Stimulated activated naive CD4-positive, alpha-beta T cell treated with Interleukin-2 at 50 U/mL for 16 hours (primary cell): ENCODE measurements around the gene NUDT16.

Source experiments
- DNase-seq: peaks from one replicate; lab custom pipeline; 2025; lab: John Stamatoyannopoulos, UW

Gene NUDT16

GRCh38 chr3:131386429-131387165 lies 5.0 kb downstream of the NUDT16 start:
- DNase-seq, result no peak

GRCh38 chr3:131387796-131388489 lies 6.4 kb downstream of the NUDT16 start:
- DNase-seq, result no peak

- no peak for DNase-seq
These were observed 6.9 kb downstream of the NUDT16 start for GRCh38 chr3:131388490-131388799.

- DNase-seq, result no peak
These were observed 8.8 kb downstream of the NUDT16 start for GRCh38 chr3:131390331-131390730.

GRCh38 chr3:131393051-131393450 lies 11.5 kb downstream of the NUDT16 start:
- no peak for DNase-seq

GRCh38 chr3:131393868-131394267 lies 12.3 kb downstream of the NUDT16 start:
- no peak for DNase-seq

GRCh38 chr3:131394400-131394799 lies 12.8 kb downstream of the NUDT16 start:
- no peak for DNase-seq

GRCh38 chr3:131396170-131396569 lies 14.6 kb downstream of the NUDT16 start:
- no peak for DNase-seq

GRCh38 chr3:131397889-131398288 lies 16.3 kb downstream of the NUDT16 start:
- DNase-seq, result no peak

GRCh38 chr3:131401978-131402377 lies 20.4 kb downstream of the NUDT16 start:
- no peak for DNase-seq

GRCh38 chr3:131402391-131403039 lies 20.9 kb downstream of the NUDT16 start:
- DNase-seq, result no peak

GRCh38 chr3:131403216-131403895 lies 21.8 kb downstream of the NUDT16 start:
- no peak for DNase-seq

GRCh38 chr3:131405411-131405810 lies 23.8 kb downstream of the NUDT16 start:
- no peak for DNase-seq

GRCh38 chr3:131406274-131406673 lies 24.7 kb downstream of the NUDT16 start:
- DNase-seq, result no peak

- DNase-seq, result no peak
These were observed 36.2 kb downstream of the NUDT16 start for GRCh38 chr3:131417751-131418150.

- no peak for DNase-seq
These were observed 39.7 kb downstream of the NUDT16 start for GRCh38 chr3:131421301-131421700.

GRCh38 chr3:131421957-131422498 lies 40.5 kb downstream of the NUDT16 start:
- DNase-seq, result no peak

- DNase-seq, result no peak
These were observed 45.7 kb downstream of the NUDT16 start for GRCh38 chr3:131427226-131427625.

GRCh38 chr3:131431754-131432153 lies 50.2 kb downstream of the NUDT16 start:
- DNase-seq, result no peak

GRCh38 chr3:131432441-131432840 lies 50.9 kb downstream of the NUDT16 start:
- no peak for DNase-seq

GRCh38 chr3:131435000-131435399 lies 53.4 kb downstream of the NUDT16 start:
- no peak for DNase-seq
